GM12878 (cell line): ENCODE measurements around the gene REM2.

Experiments
- CHD2 ChIP-seq: IDR thresholded peaks from 2 replicates; pipeline ENCODE4 v1.6.1; 2011; ENCODE audit warnings: low read depth, low read length, improper control_type of control experiment, borderline replicate concordance
- CHD4 ChIP-seq: fragments of 200-600 bp; sonication (generic); IDR thresholded peaks from 2 replicates; pipeline ENCODE4 v1.6.1; 2016; ENCODE audit warnings: mild to moderate bottlenecking
- CTCF ChIP-seq, 3 experiments: IDR thresholded peaks in 2 of 3; conservative IDR thresholded peaks in 1 of 3; 2 replicates each; pipeline ENCODE4 v1.5.1; 2011; ENCODE audit warnings: low read depth in 3 of 3, low read length in 3 of 3, mild to moderate bottlenecking in 3 of 3, control low read depth in 2 of 3, moderate library complexity in 2 of 3, inconsistent platforms in 1 of 3, mixed read lengths in 1 of 3; ENCODE audit not compliant: control insufficient read depth in 2 of 3, insufficient read depth in 1 of 3; ENCODE audit errors: extremely low read depth in 1 of 3
- ETV6 ChIP-seq, 2 experiments: fragments of 450-650 bp in 1 of 2; IDR thresholded peaks in 1 of 2; conservative IDR thresholded peaks in 1 of 2; 2 replicates each; pipeline ENCODE4 v1.6.1; 2014; ENCODE audit warnings: antibody characterized with exemption in 1 of 2, borderline replicate concordance in 1 of 2, low read depth in 1 of 2, mild to moderate bottlenecking in 1 of 2, moderate library complexity in 1 of 2
- POLR2A ChIP-seq: IDR thresholded peaks from 2 replicates; pipeline ENCODE4 v1.6.1; 2011; ENCODE audit warnings: low read depth, mild to moderate bottlenecking, low read length
- STAT3 ChIP-seq: IDR thresholded peaks from 2 replicates; pipeline ENCODE4 v1.6.1; 2011; ENCODE audit warnings: low read depth, low read length, improper control_type of control experiment
- TCF7 ChIP-seq: IDR thresholded peaks from 2 replicates; pipeline ENCODE4 v1.6.1; 2014; ENCODE audit warnings: antibody characterized with exemption, borderline replicate concordance

- 0 out of 2 replicates have a peak, but pooled peaks have one; percentile 23 for TF ChIP-seq POLR2A
- TF ChIP-seq TCF7: no peak
- TF ChIP-seq CHD2: no peak
- TF ChIP-seq CHD4: no peak
- no peak for TF ChIP-seq ETV6 (conservative IDR thresholded peaks at IDR 0.05 in 1 of 2, IDR thresholded peaks at IDR 0.05 in 1 of 2; ENCODE audit: borderline replicate concordance in 1 of 2, low read depth in 1 of 2)
- no peak for TF ChIP-seq CTCF (IDR thresholded peaks at IDR 0.05 in 2 of 3, conservative IDR thresholded peaks at IDR 0.05 in 1 of 3; ENCODE audit: control insufficient read depth in 2 of 3, extremely low read depth in 1 of 3, insufficient read depth in 1 of 3, low read depth in 3 of 3, low read length in 3 of 3)
- TF ChIP-seq STAT3: no peak
Observed at GRCh38 chr14:22836301-22837113, 46.5 kb upstream of the REM2 start, which contains the start of gene MMP14.
